Osteoblast (primary cell): ENCODE measurements around the gene CMTM8. TPM values are rescaled to one million over a fixed set of nuclear protein-coding genes. Genes with fewer than 3 reads are reported as not detected.

Source experiments
- DNase-seq: peaks from one replicate; pipeline ENCODE4 v3.0.0; 2011; ENCODE audit warnings: low spot score, mixed read lengths; ENCODE audit not compliant: insufficient read length; ENCODE audit errors: missing footprints
- H2AFZ ChIP-seq: 2 replicates; pipeline ENCODE4 v1.6.0; 2011; ENCODE audit warnings: mild to moderate bottlenecking, low read length
- H3K27ac ChIP-seq: 2 replicates; pipeline ENCODE4 v1.5.1; 2011; ENCODE audit warnings: mild to moderate bottlenecking, low read depth, low read length, moderate library complexity
- H3K27me3 ChIP-seq: 2 replicates; pipeline ENCODE4 v1.6.0; 2012; ENCODE audit warnings: mild to moderate bottlenecking, control low read depth, inconsistent platforms, low read length, moderate library complexity; ENCODE audit not compliant: insufficient read depth
- H3K36me3 ChIP-seq: 2 replicates; pipeline ENCODE4 v1.5.1; 2011; ENCODE audit warnings: mild to moderate bottlenecking, low read length, control low read depth, moderate library complexity; ENCODE audit not compliant: insufficient read depth
- H3K4me1 ChIP-seq: 2 replicates; pipeline ENCODE4 v1.5.1; 2011; ENCODE audit warnings: mild to moderate bottlenecking, low read length, control low read depth, moderate library complexity; ENCODE audit not compliant: insufficient read depth
- H3K4me2 ChIP-seq: 2 replicates; pipeline ENCODE4 v1.6.0; 2011; ENCODE audit warnings: mild to moderate bottlenecking, low read length; ENCODE audit not compliant: insufficient read depth
- H3K4me3 ChIP-seq: fragments of 200-600 bp; sonication (generic); 3 replicates; pipeline ENCODE4 v1.5.1; 2012; ENCODE audit warnings: mild to moderate bottlenecking, low read length, inconsistent platforms; ENCODE audit not compliant: insufficient read depth
- H3K79me2 ChIP-seq: 2 replicates; pipeline ENCODE4 v1.6.0; 2012; ENCODE audit warnings: mild to moderate bottlenecking, low read length, control low read depth, inconsistent platforms; ENCODE audit not compliant: insufficient read depth
- H3K9me3 ChIP-seq: 2 replicates; pipeline ENCODE4 v1.5.1; 2011; ENCODE audit warnings: low read depth, low read length, control low read depth
- H4K20me1 ChIP-seq: 2 replicates; pipeline ENCODE4 v1.6.0; 2012; ENCODE audit warnings: mild to moderate bottlenecking, low read length, control low read depth; ENCODE audit not compliant: insufficient read depth
- total RNA-seq: library from RNA; depleted of rRNA; stranded (reverse); fragments of >200 nt; gene quantifications from 2 replicates; pipeline ENCODE4 v1.2.3, GENCODE V29; 2012
- TF ChIP-seq, protein P1 (sequence below): IDR thresholded peaks from 2 replicates; pipeline ENCODE4 v1.5.1; 2011; ENCODE audit warnings: mild to moderate bottlenecking, low read depth, low read length, moderate library complexity; ENCODE audit errors: extremely low read depth

The CMTM8 gene
- total RNA-seq, 1 donor, result 1.4 TPM

DNA sequence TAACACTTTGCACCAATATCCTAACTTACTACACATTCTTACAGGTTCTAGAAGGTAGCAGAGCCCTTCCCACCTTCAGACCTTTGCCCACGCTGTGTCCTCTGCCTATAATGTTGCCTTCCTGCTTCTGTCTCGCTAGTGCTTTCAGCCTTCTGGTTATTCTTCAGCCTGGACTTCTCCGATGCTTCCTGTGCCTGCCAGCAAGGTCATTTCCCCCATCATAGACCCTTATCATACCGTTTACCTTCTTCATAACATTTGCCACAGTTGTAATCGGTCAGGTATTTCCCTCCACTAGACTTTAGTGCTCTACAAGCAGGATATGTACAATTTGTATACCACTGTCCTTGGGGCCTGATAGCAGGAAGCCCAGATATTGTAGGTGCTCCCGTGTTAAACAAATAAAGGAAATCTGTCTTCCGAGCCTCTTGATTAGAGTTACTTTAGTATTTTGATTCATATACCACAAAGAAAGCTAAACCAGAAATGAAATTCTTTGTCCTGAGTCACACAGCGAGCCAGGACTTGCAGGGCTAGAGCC lies 117.3 kb downstream of the CMTM8 start:
- no peak overlapping the region for H2AFZ ChIP-seq
- no peak overlapping the region for H3K4me2 ChIP-seq
- no peaks in the 10 kb centered on the region for H3K36me3 ChIP-seq
- no peaks in the 10 kb centered on the region for H3K27me3 ChIP-seq
- no peaks in the 10 kb centered on the region for H4K20me1 ChIP-seq
- no peaks in the 10 kb centered on the region for H3K79me2 ChIP-seq
- no peaks in the 10 kb centered on the region for H3K9me3 ChIP-seq
- no peaks in the 10 kb centered on the region for H3K4me1 ChIP-seq
- H3K27ac ChIP-seq, result no peak overlapping the region
- H3K4me3 ChIP-seq, result no peak overlapping the region
- no peak for DNase-seq
- TF ChIP-seq, protein P1, sequence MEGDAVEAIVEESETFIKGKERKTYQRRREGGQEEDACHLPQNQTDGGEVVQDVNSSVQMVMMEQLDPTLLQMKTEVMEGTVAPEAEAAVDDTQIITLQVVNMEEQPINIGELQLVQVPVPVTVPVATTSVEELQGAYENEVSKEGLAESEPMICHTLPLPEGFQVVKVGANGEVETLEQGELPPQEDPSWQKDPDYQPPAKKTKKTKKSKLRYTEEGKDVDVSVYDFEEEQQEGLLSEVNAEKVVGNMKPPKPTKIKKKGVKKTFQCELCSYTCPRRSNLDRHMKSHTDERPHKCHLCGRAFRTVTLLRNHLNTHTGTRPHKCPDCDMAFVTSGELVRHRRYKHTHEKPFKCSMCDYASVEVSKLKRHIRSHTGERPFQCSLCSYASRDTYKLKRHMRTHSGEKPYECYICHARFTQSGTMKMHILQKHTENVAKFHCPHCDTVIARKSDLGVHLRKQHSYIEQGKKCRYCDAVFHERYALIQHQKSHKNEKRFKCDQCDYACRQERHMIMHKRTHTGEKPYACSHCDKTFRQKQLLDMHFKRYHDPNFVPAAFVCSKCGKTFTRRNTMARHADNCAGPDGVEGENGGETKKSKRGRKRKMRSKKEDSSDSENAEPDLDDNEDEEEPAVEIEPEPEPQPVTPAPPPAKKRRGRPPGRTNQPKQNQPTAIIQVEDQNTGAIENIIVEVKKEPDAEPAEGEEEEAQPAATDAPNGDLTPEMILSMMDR, result no peak

DNA sequence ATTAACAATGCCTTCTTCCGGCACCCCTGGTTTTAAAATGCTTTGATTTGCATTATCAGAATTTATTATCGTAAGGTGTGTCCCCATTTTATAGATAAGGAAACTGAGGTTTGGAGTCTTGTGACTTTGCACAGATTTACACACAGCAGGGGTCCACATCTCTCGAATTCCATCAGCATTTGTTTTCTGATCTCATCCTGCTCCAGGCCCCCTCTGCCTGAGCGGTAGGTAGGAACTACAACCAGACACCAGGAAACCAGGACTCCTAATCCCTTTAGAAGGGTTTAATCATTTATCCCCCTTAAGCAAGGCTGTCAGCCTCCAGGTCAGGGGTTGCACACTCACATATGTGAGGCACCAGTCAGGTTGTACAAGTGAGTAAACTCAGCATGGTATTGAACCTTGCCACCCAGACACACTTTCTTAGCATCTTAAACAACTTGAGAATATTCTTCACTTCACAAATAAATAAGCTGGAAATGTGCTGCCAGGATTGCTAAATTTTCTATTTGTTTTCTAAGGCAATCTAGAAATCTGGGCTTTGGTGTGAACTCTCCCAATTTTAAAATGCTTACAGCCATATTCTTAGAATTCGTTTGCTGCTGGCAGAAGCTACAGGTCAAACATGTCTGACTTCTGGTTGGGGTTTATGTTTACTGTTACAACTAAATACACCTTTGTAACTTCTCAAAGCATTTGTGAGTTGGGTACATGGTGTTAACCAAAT lies 121.4 kb downstream of the CMTM8 start:
- Histone ChIP-seq H3K36me3 (no peaks in the 10 kb centered on the region), H4K20me1 (no peaks in the 10 kb centered on the region), H3K27me3 (no peaks in the 10 kb centered on the region), H2AFZ (no peak overlapping the region), H3K4me3 (no peak overlapping the region), H3K9me3 (no peaks in the 10 kb centered on the region), H3K4me2 (no peak overlapping the region), H3K27ac (no peak overlapping the region), H3K79me2 (no peaks in the 10 kb centered on the region), H3K4me1 (no peaks in the 10 kb centered on the region)
- TF ChIP-seq, protein P1, result no peak
- no peak for DNase-seq

DNA sequence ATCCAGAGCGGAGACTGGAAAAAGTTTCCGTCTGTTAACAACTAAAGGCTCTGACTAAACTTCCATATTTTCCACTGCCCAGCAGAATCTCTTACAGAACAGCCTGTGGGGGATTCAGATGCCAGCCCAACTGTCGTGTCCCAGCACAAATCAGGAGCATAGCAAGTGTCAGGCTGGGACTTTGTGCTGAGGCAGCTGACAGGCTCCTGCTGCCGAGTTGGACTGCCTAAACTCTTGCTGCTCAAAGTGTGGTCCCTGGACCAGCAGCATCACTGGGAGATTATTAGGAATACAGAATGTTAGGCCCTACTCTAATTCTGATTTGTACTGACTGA lies 122.0 kb downstream of the CMTM8 start:
- no peak overlapping the region for H2AFZ ChIP-seq
- no peaks in the 10 kb centered on the region for H3K27me3 ChIP-seq
- no peak for DNase-seq
- H3K4me2 ChIP-seq, result no peak overlapping the region
- H4K20me1 ChIP-seq, result no peaks in the 10 kb centered on the region
- no peaks in the 10 kb centered on the region for H3K36me3 ChIP-seq
- TF ChIP-seq, protein P1, result no peak
- no peaks in the 10 kb centered on the region for H3K9me3 ChIP-seq
- no peak overlapping the region for H3K4me3 ChIP-seq
- H3K4me1 ChIP-seq, result no peaks in the 10 kb centered on the region
- no peaks in the 10 kb centered on the region for H3K79me2 ChIP-seq
- H3K27ac ChIP-seq, result no peak overlapping the region

DNA sequence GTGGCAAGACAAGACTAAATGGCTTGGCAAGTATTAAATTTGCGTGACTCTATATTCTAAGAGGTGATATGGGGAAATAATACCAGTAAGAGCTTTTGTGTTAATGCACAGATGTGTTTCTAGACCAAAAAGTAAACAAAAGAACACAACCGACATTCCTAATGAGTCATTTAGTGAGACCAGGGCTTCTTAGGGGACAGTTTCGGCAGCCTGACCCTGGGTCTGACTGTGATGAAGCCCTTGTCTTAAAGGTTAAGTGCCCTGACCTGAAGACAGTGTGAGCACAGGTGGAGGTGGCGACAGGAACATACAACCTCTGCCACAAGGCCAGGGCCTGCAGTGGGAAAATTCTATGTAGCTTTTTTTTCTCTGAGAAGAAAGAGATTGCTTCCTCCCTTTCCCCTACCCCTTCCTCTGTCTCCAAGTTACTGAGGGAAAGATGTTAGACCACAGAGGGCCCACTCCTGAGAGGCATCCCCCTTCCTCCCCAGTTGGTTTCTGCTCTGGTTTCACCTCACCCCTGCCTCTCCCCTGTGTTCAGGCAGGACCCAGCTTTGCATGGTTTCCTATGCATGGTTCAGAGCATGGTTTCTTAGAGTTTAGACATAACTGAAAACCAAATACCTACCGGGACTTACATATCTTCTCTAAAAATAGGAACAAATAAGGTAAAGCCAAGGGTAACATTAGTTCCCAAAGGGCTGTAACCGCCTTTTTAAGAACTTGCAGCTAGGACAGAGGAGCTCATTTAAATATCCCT lies 128.3 kb downstream of the CMTM8 start:
- Histone ChIP-seq H3K36me3 (no peaks in the 10 kb centered on the region), H3K9me3 (no peaks in the 10 kb centered on the region), H2AFZ (no peak overlapping the region), H3K4me2 (no peak overlapping the region), H3K27ac (no peak overlapping the region), H3K79me2 (no peaks in the 10 kb centered on the region), H3K4me1 (no peaks in the 10 kb centered on the region), H3K27me3 (no peaks in the 10 kb centered on the region), H4K20me1 (no peaks in the 10 kb centered on the region), H3K4me3 (no peak overlapping the region)
- TF ChIP-seq, protein P1, result no peak
- no peak for DNase-seq
